Measurements from ENCODE around the gene P4HB.

Gene P4HB

GRCh38 chr17:81809556-81809998, 50.8 kb downstream of the P4HB start:
- no peak overlapping the region for H3K4me3 ChIP-seq (replicated peaks in 1 of 2; ENCODE audit: low read depth in 2 of 2, low read length in 2 of 2)
- DNase-seq (ENCODE audit: low read depth in 2 of 2): no peak

DNA sequence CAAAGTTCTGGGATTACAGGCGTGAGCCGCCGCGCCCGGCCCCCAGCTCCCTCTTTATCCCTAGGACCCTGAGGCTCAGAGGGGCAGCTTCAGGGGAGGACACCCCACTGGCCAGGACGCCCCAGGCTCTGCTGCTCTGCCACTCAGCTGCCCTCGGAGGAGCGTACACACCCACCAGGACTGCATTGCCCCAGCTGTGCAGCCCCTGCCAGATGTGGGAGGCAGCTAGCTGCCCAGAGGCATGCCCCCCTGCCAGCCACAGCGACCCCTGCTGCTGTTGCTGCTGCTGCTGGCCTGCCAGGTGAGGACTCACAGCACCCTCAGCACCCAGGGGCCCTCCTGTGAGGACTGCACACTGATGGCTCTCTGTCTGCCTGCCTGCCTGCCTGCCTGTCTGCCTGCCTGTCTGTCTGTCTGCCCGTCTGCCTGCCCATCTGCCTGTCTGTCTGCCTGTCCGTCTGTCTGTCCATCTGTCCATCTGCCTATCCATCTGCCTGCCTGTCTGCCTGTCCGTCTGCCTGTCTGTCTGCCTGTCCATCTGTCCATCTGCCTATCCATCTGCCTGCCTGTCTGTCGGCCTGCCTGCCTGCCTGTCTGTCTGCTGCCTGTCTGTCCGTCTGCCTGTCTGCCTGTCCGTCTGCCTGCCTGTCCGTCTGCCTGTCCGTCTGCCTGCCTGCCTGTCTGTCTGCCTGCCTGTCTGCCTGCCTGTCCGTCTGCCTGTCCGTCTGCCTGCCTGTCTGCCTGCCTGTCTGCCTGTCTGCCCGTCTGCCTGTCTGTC, 51.4 kb downstream of the P4HB start:
- no peak overlapping the region for H3K4me3 ChIP-seq (replicated peaks in 1 of 2; ENCODE audit: low read depth in 2 of 2, low read length in 2 of 2)
- no peak for TF ChIP-seq CTCF (IDR thresholded peaks at IDR 0.05; ENCODE audit: low read depth, low read length)
- no peak for DNase-seq (ENCODE audit: low read depth in 2 of 2)

More at GRCh38 chr17:81809556-81809998, 50.8 kb downstream of the P4HB start:
- TF ChIP-seq CTCF (IDR thresholded peaks at IDR 0.05; ENCODE audit: low read depth, low read length): no peak

DNA sequence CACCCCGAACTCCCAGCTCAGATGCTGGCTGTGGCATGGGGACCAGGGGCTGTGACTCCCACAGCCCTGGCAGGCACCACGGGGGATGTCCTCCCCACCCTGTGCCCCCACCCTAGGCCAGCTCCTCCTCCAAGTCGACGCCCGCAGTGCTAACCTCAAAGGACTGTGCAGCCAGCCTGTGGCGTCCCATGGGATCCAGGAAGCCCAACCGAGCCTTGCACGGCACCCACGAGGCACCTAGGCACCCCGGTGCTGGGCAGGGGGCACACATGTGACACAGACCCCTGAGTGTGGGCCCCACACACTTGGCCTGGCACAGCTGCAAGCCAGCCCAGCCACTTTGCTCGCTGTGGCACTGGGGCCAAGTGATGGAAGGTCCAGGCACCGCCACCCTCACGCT, 52.5 kb downstream of the P4HB start:
- H3K4me3 ChIP-seq (replicated peaks in 1 of 2; ENCODE audit: low read depth in 2 of 2, low read length in 2 of 2): no peak overlapping the region
- DNase-seq (ENCODE audit: low read depth in 2 of 2): no peak
- TF ChIP-seq CTCF (IDR thresholded peaks at IDR 0.05; ENCODE audit: low read depth, low read length): no peak

DNA sequence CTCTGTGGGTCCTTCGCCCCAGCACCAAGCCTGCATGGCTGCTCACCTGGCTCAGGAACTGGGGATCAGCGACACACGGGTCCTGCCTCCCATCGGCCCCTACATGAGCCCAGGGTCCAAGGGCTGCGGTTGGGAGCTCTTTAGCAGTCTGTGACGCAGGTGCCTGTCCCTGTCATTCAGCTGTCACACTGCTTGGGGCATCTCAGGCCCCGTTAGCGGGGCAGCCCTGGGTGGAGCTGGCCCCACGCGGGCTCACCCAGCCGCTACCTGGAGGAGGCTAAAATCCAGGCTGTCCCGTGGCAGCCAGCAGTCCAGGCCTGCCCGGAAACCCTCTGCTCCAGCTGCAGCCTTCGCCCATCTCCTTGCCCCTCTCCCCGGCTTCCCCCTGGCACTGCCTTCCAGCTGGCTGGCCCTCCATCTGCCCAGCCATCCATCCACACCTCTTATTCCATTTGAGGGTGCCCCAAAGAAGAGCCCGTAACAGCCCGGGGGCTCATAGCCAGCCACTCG, 53.1 kb downstream of the P4HB start:
- no peak for DNase-seq (ENCODE audit: low read depth in 2 of 2)
- H3K4me3 ChIP-seq (replicated peaks in 1 of 2; ENCODE audit: low read depth in 2 of 2, low read length in 2 of 2): no peak overlapping the region
- TF ChIP-seq CTCF (IDR thresholded peaks at IDR 0.05; ENCODE audit: low read depth, low read length): no peak

- no peak for DNase-seq (ENCODE audit: low read depth in 2 of 2)
- no peak overlapping the region for H3K4me3 ChIP-seq (replicated peaks in 1 of 2; ENCODE audit: low read depth in 2 of 2, low read length in 2 of 2)
- no peak for TF ChIP-seq CTCF (IDR thresholded peaks at IDR 0.05; ENCODE audit: low read depth, low read length)
Observed at GRCh38 chr17:81806461-81807209, 53.7 kb downstream of the P4HB start.

- DNase-seq (ENCODE audit: low read depth in 2 of 2): no peak
- no peak overlapping the region for H3K4me3 ChIP-seq (replicated peaks in 1 of 2; ENCODE audit: low read depth in 2 of 2, low read length in 2 of 2)
- TF ChIP-seq CTCF (IDR thresholded peaks at IDR 0.05; ENCODE audit: low read depth, low read length): no peak
Observed at GRCh38 chr17:81805707-81806460, 54.5 kb downstream of the P4HB start.
